PC-9 (cell line): ENCODE measurements around the gene ZC3H15.

ENCODE experiments used
- CTCF ChIP-seq: fragments of 200-600 bp; sonication (generic); conservative IDR thresholded peaks from 2 replicates; pipeline ENCODE4 v1.6.1; 2017; ENCODE audit warnings: mixed run types, antibody characterized with exemption, mild to moderate bottlenecking, moderate library complexity
- EZH2 ChIP-seq: fragments of 200-600 bp; sonication (generic); IDR thresholded peaks from 2 replicates; pipeline ENCODE4 v1.8.0; 2017; ENCODE audit warnings: antibody characterized with exemption, low read depth

GRCh38 chr2:186485871-186486650, at the start of gene ZC3H15:
- TF ChIP-seq CTCF (no peak), EZH2 (no peak)
